PC-9 (cell line): ENCODE results near the gene ZNF587B.

Experiments used
- EZH2 ChIP-seq: fragments of 200-600 bp; sonication (generic); IDR thresholded peaks from 2 replicates; pipeline ENCODE4 v1.8.0; 2017; ENCODE audit warnings: antibody characterized with exemption, low read depth
- TF ChIP-seq, protein P1 (sequence below): fragments of 200-600 bp; sonication (generic); conservative IDR thresholded peaks from 2 replicates; pipeline ENCODE4 v1.6.1; 2017; ENCODE audit warnings: mixed run types, antibody characterized with exemption, mild to moderate bottlenecking, moderate library complexity

DNA sequence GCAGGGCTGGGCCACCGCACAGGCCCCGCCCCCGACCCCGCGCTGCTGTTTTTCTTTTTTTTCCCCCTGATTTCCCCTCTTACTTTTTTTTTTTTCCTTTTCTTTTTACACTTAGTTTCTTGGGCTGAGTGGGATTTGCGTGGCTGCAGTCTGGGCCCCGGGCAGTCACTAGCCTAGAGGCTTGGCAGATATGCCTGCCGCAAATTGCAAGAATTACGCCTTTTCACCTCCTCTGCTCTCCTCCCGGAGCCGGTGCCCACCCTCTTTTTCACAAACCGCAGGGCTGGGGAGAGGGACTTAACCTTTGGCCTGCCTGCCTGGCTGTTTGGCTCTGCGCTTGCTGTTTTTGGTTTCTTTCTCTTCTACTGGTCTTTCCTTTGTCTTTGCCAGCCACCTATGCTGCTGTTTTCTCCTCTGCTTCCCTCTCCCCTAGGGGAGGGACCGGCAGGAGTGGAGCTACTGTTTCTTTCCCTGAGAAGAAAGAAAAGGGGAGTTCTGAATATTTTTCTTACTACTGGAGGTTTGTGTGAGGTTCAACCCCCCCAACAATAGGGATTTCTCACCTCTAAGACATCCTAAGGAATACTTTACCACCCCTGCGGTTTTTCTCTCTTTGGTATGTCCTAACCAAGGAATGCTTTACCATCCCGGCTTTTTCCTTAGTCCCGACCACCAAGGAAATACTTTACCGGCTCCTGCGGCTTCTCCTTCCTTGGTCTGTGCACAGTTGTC, 26.3 kb upstream of the ZNF587B start:
- TF ChIP-seq, protein P1, sequence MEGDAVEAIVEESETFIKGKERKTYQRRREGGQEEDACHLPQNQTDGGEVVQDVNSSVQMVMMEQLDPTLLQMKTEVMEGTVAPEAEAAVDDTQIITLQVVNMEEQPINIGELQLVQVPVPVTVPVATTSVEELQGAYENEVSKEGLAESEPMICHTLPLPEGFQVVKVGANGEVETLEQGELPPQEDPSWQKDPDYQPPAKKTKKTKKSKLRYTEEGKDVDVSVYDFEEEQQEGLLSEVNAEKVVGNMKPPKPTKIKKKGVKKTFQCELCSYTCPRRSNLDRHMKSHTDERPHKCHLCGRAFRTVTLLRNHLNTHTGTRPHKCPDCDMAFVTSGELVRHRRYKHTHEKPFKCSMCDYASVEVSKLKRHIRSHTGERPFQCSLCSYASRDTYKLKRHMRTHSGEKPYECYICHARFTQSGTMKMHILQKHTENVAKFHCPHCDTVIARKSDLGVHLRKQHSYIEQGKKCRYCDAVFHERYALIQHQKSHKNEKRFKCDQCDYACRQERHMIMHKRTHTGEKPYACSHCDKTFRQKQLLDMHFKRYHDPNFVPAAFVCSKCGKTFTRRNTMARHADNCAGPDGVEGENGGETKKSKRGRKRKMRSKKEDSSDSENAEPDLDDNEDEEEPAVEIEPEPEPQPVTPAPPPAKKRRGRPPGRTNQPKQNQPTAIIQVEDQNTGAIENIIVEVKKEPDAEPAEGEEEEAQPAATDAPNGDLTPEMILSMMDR, result no peak
- no peak for TF ChIP-seq EZH2
